ENCODE data around the gene INPP5D.

DNA sequence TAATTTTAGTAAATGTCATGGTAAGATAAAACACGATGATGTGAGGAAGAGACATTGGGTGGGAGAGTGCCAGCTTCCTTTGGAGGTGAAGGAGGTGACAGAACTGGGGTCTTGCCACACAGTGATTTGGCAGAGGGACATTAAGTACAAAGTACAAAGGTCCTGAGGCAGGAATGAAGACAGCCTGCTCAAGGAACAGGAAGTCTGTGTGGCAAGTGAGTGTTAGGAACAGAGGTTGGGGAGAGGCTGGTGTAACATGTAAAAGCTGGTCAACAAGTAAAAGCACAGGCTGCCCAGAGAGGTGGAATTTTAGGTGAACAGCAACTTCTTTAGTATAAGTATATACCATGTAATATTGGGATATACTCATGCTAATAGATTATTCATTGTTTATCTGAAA lies 73.1 kb downstream of the INPP5D start:
- TF ChIP-seq, protein P1, sequence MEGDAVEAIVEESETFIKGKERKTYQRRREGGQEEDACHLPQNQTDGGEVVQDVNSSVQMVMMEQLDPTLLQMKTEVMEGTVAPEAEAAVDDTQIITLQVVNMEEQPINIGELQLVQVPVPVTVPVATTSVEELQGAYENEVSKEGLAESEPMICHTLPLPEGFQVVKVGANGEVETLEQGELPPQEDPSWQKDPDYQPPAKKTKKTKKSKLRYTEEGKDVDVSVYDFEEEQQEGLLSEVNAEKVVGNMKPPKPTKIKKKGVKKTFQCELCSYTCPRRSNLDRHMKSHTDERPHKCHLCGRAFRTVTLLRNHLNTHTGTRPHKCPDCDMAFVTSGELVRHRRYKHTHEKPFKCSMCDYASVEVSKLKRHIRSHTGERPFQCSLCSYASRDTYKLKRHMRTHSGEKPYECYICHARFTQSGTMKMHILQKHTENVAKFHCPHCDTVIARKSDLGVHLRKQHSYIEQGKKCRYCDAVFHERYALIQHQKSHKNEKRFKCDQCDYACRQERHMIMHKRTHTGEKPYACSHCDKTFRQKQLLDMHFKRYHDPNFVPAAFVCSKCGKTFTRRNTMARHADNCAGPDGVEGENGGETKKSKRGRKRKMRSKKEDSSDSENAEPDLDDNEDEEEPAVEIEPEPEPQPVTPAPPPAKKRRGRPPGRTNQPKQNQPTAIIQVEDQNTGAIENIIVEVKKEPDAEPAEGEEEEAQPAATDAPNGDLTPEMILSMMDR (conservative IDR thresholded peaks at IDR 0.05; ENCODE audit: low read depth, low read length): no peak
- TF ChIP-seq EZH2 (IDR thresholded peaks at IDR 0.05; ENCODE audit: borderline replicate concordance, low read depth, low read length, poor library complexity, severe bottlenecking): no peak

Measured in A673 (cell line).